GM19438 (cell line): ENCODE measurements around the gene TIPIN.
"Not testable (repeated sequence)": the region's sequence is repeated elsewhere in the genome, so short reads cannot be mapped to it uniquely, and the experiment has no call there.

Experiments
- ATAC-seq: cut with Tn5 transposase; IDR thresholded peaks from one replicate; pipeline ENCODE4 v1.9.1; 2021; ENCODE audit warnings: low read depth; ENCODE audit not compliant: unreplicated experiment

The TIPIN gene

DNA sequence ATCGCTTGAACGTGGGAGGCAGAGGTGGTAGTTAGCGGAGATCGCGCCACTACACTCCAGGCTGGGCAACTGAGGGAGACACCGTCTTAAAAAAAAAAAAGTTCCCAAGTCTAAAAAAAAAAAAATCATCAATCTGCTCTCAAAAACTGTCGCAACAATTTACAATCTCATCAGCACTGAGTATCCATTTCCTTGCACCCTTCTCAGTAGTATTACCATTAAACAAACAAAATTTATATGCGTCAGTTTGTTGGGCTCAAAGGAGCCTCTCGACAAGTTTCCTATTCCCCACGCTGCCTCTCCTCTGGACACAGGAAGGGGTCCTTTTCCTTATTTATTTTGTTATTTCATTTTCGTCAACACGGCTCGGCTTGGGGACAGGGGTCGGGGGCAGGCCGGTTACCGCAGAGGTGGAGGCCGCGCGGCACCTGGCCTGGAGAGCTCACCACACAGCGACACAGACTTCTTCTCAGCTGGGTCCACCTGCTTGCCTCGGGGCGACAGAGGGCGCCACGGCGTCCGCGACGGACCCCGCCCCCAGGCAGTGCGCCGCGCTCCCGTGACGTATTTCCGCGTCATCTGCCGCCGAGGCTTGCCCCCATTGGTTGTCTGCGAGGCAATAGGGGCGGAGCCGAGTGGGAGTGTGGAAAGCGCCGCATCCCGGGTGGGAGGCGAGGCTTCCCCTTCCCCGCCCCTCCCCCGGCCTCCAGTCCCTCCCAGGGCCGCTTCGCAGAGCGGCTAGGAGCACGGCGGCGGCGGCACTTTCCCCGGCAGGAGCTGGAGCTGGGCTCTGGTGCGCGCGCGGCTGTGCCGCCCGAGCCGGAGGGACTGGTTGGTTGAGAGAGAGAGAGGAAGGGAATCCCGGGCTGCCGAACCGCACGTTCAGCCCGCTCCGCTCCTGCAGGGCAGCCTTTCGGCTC, 30.0 kb upstream of the TIPIN start, which contains the start of gene MAP2K1:
Gene MAP2K1 (plus strand): TSS at position 709 of the 920 bp plus-strand sequence. CDS start 436 bp downstream, outside the sequence.
- peak; percentile 59 for ATAC-seq

DNA sequence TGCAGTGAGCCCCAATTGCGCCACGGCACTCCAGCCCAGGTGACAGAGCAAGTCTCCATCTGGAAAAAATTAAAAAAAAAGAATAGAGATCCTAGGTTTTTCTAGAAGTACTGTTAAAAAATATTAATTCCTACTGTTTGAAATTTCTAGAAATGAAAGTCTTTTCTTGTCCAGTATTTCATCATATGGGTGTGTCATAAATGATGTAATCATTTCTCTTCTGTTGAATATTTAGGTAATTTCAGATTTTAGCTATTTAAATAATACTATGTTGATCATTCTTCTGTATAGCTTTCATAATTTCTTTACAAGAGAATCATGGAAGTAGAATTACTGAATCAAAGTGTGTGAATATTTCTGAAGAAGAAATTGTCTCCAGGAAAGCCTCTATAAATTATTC, 24.9 kb upstream of the TIPIN start:
- ATAC-seq: not testable (repeated sequence)

DNA sequence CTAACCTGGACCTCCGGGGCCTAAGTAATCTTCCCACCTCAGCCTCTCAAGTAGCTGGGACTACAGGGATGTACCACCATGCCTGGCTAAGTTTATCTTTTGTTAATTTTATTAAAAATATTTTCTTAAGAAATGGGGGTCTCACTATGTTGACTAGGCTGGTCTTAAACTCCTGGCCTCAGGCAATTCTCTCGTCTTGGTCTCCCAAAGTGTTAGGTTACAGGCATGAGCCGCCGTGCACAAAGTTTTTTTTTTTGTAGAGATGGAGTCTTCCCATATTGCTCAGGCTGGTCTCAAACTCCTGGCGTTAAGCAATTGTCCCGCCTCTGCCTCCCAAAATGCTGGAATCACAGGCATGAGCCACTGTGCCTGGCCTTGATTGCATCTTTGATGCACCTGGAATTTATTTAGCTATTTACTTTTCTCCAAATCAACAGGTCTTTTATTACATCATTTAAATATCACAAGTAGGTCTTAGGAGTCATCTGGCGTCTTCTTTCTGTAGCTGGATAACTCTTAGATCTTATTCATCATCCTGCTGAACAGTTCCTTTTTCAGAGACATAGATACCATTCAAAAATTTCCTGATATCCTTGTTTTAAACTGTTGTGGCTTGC, 22.4 kb upstream of the TIPIN start:
- no peak for ATAC-seq

DNA sequence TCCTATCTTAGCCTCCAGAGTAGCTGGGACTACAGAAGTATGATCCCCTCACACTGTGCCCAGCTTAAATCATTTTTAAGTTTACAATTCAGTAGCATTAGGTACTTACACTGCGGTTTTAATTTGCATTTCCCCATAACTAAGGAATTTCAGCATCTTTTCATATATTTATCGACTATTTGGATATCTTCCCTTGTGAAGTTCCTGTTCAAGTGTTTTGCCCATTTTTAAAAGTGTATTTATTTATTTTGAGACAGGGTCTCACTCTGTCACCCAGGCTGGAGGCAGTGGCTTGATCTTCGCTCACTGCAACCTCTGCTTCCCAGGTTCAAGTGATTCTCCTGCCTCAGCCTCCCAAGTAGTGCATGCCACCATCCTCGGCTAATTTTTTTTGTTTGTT, 17.7 kb upstream of the TIPIN start:
- no peak for ATAC-seq

- ATAC-seq: peak; percentile 66
Observed at GRCh38 chr15:66369773-66370651, 13.5 kb upstream of the TIPIN start.

- no peak for ATAC-seq
Observed at GRCh38 chr15:66364944-66365528, 8.6 kb upstream of the TIPIN start.

- no peak for ATAC-seq
Observed at GRCh38 chr15:66362776-66363175, 6.3 kb upstream of the TIPIN start.

- ATAC-seq: not testable (repeated sequence)
Observed at GRCh38 chr15:66361745-66362460, 5.4 kb upstream of the TIPIN start.

DNA sequence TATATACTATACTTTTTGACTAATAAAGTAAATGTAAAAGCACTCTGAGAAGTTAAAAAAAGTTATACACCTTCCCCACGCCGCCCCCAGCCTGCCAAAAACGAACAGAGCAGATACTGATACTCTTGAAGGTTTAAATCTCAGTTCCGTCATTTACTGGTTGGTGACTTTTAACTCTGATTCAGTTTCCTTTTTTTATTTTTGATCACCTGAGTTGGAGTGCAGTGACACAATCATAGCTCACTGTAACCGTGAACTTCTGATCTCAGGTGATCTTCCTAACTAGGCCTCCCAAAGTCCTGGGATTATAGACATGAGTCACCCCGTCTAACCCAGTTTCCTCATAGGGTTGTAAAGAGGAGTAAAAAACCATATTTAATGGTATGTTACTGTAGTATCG, 3.3 kb upstream of the TIPIN start:
- ATAC-seq: no peak

DNA sequence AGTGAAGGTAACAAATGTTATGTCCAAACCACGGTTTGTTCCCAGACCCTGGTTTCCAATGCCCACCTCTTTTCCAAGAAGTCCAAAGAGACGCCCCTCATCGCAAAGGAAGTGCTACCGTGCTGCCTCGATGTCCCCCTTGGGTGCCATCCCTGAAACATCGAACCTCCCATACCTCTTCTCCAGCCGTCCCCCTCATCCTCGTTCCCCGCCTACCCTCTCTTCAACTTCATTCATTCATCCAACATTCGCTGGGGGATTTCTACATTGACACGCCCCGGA, 467 bp downstream of the TIPIN start:
- ATAC-seq: no peak

- ATAC-seq: not testable (repeated sequence)
Observed at GRCh38 chr15:66348530-66348929, 8.0 kb downstream of the TIPIN start.

DNA sequence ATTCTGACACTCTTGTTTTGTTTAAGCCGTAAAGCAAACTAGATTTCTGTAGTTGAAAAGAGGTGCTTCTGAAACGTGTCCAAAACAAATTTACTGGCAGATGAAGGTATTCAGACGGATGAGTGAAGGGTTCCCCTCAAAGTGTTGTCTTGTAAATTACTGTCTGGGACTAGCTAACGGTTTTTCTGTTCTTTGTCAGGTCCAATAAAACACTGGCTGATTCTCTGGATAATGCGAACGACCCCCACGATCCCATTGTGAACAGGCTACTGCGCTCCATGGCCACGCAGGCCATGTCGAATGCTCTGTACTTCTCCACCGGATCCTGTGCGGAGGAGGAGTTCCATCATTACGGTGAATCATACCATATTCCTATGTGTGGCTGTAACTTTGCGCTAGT, 27.7 kb downstream of the TIPIN start:
- ATAC-seq: no peak

GRCh38 chr15:66327736-66328135, 28.7 kb downstream of the TIPIN start:
- no peak for ATAC-seq

DNA sequence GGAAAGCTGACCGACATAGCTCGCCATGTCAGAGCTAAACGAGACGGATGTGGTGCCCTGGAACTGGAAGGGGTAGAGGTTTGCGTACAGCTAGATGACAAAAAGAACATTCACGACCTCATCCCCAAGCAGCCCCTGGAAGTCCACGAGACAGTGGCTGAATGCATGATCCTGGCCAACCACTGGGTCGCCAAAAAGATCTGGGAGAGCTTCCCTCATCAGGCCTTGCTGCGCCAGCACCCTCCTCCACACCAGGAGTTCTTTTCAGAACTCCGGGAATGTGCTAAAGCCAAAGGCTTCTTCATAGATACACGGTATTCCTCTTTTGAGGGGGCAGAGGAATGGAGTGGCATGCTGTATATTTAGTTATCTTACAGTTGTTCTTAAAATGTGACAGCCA, 30.4 kb downstream of the TIPIN start:
- ATAC-seq: no peak

DNA sequence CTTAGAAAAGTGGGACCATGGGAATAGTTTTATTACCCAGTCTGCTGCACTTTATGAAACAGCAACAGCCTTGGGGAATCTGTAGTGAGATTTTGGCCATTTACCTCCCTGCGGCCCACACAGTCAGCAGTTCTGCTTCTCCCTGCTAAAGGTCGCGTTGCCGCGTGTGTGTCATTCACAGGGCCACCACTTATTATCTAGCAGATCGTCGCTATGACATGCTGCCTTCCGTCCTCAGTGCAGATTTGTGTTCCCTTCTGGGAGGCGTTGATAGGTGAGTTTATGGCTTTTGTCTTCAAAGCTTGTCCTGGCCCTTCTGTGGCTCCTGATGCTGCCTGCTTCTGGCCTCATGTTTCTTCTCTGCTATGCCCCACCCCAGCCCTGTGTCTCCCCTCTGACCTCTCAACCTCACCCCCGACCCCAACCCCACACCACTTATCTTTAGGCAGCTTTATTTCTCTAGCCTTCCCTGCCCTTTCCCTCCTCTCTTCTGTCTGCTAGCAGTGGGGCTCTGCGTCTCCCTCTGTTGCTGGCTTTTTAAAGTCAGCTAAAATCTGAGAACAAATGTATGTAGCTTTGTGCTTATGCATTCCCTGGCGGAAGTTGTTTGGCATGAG, 33.1 kb downstream of the TIPIN start:
- ATAC-seq: no peak

DNA sequence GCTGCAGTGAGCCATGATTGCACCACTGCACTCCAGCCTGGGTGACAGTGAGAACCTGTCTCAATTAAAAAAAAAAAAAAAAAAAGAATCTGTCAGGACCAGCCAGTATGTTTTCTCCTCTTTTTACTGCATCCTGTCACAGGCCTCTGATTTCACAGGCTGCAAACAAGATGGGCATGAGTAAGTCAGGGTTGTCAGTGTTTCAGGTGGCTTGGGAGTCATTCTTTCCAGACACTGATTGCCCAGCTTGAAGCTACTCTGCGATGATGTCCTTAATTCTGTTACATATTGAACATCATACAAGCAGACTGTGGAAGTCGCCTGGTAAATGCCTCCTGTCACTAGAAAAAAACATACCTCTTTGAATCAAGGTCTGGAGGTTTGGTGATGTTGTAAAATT, 44.3 kb downstream of the TIPIN start:
- no peak for ATAC-seq

- ATAC-seq: no peak
Observed at GRCh38 chr15:66310786-66311185, 45.7 kb downstream of the TIPIN start.

DNA sequence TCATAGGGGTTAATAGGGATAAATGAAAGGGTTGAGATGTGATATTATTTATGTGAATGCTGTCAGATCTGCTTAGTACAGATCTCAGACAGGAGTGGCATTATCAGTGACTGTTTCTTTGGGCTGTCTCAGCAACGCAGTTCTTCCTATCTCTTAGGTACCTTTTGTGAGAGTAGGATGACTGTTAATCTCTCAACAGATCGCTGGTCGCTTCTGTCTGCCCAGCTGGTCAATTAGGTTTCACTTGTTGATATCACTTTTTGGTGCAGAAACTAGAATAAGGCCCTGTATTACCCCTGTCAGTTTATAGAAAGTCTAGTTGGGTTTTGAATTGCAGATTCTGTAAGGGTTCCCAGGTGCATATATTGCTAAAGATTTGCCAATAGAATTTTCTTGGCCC, 46.7 kb downstream of the TIPIN start:
- no peak for ATAC-seq

DNA sequence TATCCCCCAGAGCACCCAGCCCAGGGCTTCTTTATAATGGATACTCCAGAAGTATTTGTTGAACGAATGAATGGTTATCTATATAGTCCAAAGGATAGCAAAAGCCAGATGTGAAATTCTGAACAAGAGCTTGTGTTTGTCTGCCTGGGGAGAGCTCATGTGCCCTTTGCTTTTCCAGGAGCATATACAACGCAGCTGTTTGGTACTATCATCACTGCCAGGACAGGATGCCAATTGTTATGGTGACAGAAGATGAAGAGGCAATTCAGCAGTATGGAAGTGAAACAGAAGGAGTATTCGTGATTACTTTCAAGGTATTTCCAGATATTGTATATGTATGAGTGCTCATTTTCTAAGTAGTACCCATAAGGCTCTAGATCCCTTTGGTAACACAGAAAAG, 48.0 kb downstream of the TIPIN start:
- ATAC-seq: no peak

DNA sequence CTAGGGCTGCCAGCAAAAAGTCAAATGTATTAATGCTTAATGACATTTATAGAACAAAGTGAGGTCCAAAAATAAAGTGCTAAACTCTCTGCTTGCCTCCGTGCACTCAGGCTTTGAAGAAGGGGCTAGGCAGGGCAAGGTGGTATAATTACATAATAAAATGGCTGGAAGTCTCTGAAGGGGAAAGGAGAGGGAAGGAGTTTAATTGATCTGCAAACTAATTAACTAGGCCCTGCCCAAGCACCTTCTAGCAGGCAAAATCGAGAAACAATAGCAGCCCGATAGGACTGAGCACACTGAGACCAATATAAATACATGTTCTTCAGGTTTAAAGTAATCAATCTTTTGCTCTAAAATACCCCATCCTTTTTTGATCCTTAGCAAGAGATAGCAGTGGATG, 50.1 kb downstream of the TIPIN start:
- no peak for ATAC-seq
